Trophoblast cell (in vitro differentiated cells and primary cell): ENCODE results near the gene TSSK6.

Experiments used
- DNase-seq, 2 donors: peaks; one replicate each; pipeline ENCODE4 v3.0.0-alpha.2; 2016
- H2AFZ ChIP-seq: 2 replicates; pipeline ENCODE4 v1.6.1; 2013; ENCODE audit warnings: low read length, moderate library complexity, mild to moderate bottlenecking; ENCODE audit not compliant: insufficient read depth, poor library complexity
- H2AK5ac ChIP-seq: 2 replicates; pipeline ENCODE4 v1.6.1; 2013; ENCODE audit warnings: mild to moderate bottlenecking, low read length
- H2BK120ac ChIP-seq: 2 replicates; pipeline ENCODE4 v1.6.1; 2013; ENCODE audit warnings: low read length, mild to moderate bottlenecking, moderate library complexity; ENCODE audit not compliant: insufficient read depth, poor library complexity
- H2BK12ac ChIP-seq: 2 replicates; pipeline ENCODE4 v1.6.1; 2013; ENCODE audit warnings: mild to moderate bottlenecking, low read length, moderate library complexity
- H2BK5ac ChIP-seq: 2 replicates; pipeline ENCODE4 v1.6.1; 2013; ENCODE audit warnings: low read length, low read depth, moderate library complexity, mild to moderate bottlenecking; ENCODE audit not compliant: poor library complexity
- H3K14ac ChIP-seq: 2 replicates; pipeline ENCODE4 v1.6.1; 2013; ENCODE audit warnings: mild to moderate bottlenecking, low read length
- H3K18ac ChIP-seq: 2 replicates; pipeline ENCODE4 v1.6.1; 2013; ENCODE audit warnings: mild to moderate bottlenecking, low read length
- H3K23ac ChIP-seq: 2 replicates; pipeline ENCODE4 v1.6.1; 2013; ENCODE audit warnings: low read length
- H3K27ac ChIP-seq: 2 replicates; pipeline ENCODE4 v1.5.1; 2013; ENCODE audit warnings: low read depth, mild to moderate bottlenecking, inconsistent platforms, low read length, moderate library complexity
- H3K27me3 ChIP-seq: 2 replicates; pipeline ENCODE4 v1.6.1; 2013; ENCODE audit warnings: inconsistent platforms, mild to moderate bottlenecking, low read length, moderate library complexity; ENCODE audit not compliant: insufficient read depth
- H3K36me3 ChIP-seq, 2 experiments: 1 replicate in 1 of 2; 2 replicates in 1 of 2; pipeline ENCODE4 v1.6.1; 2013; ENCODE audit warnings: low read length in 2 of 2, mild to moderate bottlenecking in 2 of 2, moderate library complexity in 1 of 2; ENCODE audit not compliant: insufficient read depth in 2 of 2, control insufficient read depth in 1 of 2
- H3K4ac ChIP-seq: 2 replicates; pipeline ENCODE4 v1.6.1; 2013; ENCODE audit warnings: low read depth, mild to moderate bottlenecking, low read length, moderate library complexity
- H3K4me1 ChIP-seq, 2 experiments: 1 replicate in 1 of 2; 2 replicates in 1 of 2; pipeline ENCODE4 v1.6.1; 2013; ENCODE audit warnings: low read length in 2 of 2, mild to moderate bottlenecking in 2 of 2, moderate library complexity in 1 of 2; ENCODE audit not compliant: insufficient read depth in 2 of 2, control insufficient read depth in 1 of 2
- H3K4me2 ChIP-seq: 2 replicates; pipeline ENCODE4 v1.6.1; 2013; ENCODE audit warnings: inconsistent platforms, mild to moderate bottlenecking, low read length, moderate library complexity
- H3K4me3 ChIP-seq: 2 replicates; pipeline ENCODE4 v1.5.1; 2013; ENCODE audit warnings: mild to moderate bottlenecking, low read depth, low read length, inconsistent platforms
- H3K79me1 ChIP-seq: one replicate; pipeline ENCODE4 v1.6.1; 2013; ENCODE audit warnings: low read length
- H3K79me2 ChIP-seq: 2 replicates; pipeline ENCODE4 v1.6.1; 2013; ENCODE audit warnings: low read length, mild to moderate bottlenecking; ENCODE audit not compliant: control insufficient read depth, insufficient read depth, poor library complexity
- H3K9ac ChIP-seq: 2 replicates; pipeline ENCODE4 v1.6.1; 2013; ENCODE audit warnings: mild to moderate bottlenecking, low read length
- H3K9me3 ChIP-seq: 2 replicates; pipeline ENCODE4 v1.6.1; 2013; ENCODE audit warnings: low read depth, mild to moderate bottlenecking, control low read depth, inconsistent platforms, low read length; ENCODE audit not compliant: insufficient read depth
- H4K12ac ChIP-seq: 2 replicates; pipeline ENCODE4 v1.6.1; 2013; ENCODE audit warnings: low read depth, mild to moderate bottlenecking, low read length, moderate library complexity
- H4K8ac ChIP-seq: 2 replicates; pipeline ENCODE4 v1.6.1; 2013; ENCODE audit warnings: low read depth, mild to moderate bottlenecking, low read length, moderate library complexity
- H4K91ac ChIP-seq: one replicate; pipeline ENCODE4 v1.6.1; 2013; ENCODE audit warnings: low read depth, mild to moderate bottlenecking, low read length, moderate library complexity
- WGBS: extraction: QIAGEN DNeasy Blood & Tissue Kit; methylation state at CpG from one replicate; pipeline ENCODE4 v1.1.7; 2013; ENCODE audit warnings: missing lambda C conversion rate; ENCODE audit not compliant: insufficient read length, insufficient coverage; ENCODE audit errors: extremely low coverage; 5-methylcytosine and 5-hydroxymethylcytosine counted together

Gene TSSK6

DNA sequence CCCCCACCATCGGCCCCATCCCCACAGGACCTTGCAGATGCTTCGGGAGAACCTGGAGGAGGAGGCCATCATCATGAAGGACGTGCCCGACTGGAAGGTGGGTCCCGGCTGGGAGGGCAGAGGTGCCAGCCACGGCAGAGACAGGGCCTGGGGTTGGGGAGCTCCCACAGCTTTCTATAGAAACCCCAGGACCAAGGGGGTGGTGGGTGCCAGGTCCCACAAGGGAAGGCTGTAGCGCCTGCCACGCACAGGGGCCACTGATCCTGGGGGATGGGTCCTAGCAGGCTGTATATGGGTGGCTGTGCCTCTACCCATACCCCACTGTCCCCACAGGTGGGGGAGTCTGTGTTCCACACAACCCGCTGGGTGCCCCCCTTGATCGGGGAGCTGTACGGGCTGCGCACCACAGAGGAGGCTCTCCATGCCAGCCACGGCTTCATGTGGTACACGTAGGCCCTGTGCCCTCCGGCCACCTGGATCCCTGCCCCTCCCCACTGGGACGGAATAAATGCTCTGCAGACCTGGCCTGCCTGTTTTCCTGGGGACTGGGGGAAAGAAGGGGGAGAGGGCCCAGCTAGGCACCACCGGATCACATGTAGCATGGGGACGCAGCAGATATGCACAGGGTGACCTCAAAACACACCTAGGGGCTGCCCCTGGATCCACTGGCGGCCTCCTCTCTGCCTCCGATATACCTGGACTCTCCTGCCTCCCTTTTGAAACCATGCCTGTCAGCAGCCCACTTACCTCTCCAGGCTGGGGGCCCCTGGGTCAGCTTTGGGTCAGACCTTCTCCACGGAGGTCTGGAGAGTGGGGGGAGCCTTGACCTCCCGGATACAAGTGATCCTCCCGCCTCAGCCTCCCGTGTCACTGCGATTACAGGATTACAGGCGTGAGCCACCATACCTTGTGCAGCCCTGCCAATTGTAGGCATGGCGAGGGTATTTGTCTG is 12.6 kb upstream of the TSSK6 start:
- Histone ChIP-seq H3K23ac (no peak overlapping the region), H2BK12ac (no peak overlapping the region), H4K12ac (no peak overlapping the region), H3K4me3 (no peak overlapping the region), H2AFZ (no peak overlapping the region), H3K18ac (no peak overlapping the region), H3K9ac (no peak overlapping the region), H4K8ac (no peak overlapping the region), H3K27me3 (no peaks in the 10 kb centered on the region), H3K4me2 (no peak overlapping the region), H3K4ac (no peak overlapping the region), H2BK5ac (no peak overlapping the region), H3K4me1 (peaks cover 0 to 5% of the 10 kb centered on the region in 2 experiments), H4K91ac (no peak overlapping the region), H3K14ac (no peak overlapping the region), H2BK120ac (no peak overlapping the region), H2AK5ac (no peak overlapping the region), H3K79me2 (no peaks in the 10 kb centered on the region), H3K79me1 (no peaks in the 10 kb centered on the region), H3K36me3 (peaks cover 48 to 59% of the 10 kb centered on the region in 2 experiments), H3K27ac (no peak overlapping the region), H3K9me3 (peaks cover 6% of the 10 kb centered on the region)
- no peak for DNase-seq
- WGBS = no CpG with 5 or more reads among the region's 27 CpGs

DNA sequence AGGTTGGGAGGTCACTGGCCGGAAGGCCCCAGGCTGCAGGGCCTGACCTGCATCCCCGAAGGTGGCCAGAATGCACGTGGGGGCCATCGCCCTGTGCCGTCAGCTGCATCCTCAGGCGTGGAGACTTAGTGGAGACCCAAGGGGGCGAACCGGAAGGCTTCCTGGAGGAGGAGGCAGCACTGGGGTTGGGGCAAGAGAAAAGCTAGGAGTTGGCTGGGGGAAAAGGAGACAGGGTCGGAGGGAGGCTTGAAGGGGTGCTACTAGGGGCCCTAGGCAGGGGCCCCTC is 12.0 kb upstream of the TSSK6 start:
- Histone ChIP-seq H3K4me3 (no peak overlapping the region), H3K4me2 (no peak overlapping the region), H3K79me1 (no peaks in the 10 kb centered on the region), H4K8ac (no peak overlapping the region), H3K27ac (no peak overlapping the region), H3K18ac (no peak overlapping the region), H2BK12ac (no peak overlapping the region), H3K9me3 (peaks cover 6% of the 10 kb centered on the region), H3K23ac (no peak overlapping the region), H3K79me2 (no peaks in the 10 kb centered on the region), H2BK5ac (no peak overlapping the region), H3K4ac (no peak overlapping the region), H2AFZ (no peak overlapping the region), H3K36me3 (peaks cover 48 to 59% of the 10 kb centered on the region in 2 experiments), H3K27me3 (no peaks in the 10 kb centered on the region), H4K91ac (no peak overlapping the region), H3K4me1 (peaks cover 0 to 3% of the 10 kb centered on the region in 2 experiments), H3K9ac (no peak overlapping the region), H2AK5ac (no peak overlapping the region), H4K12ac (no peak overlapping the region), H2BK120ac (no peak overlapping the region), H3K14ac (no peak overlapping the region)
- DNase-seq = no peak
- WGBS = no CpG with 5 or more reads among the region's 9 CpGs

DNA sequence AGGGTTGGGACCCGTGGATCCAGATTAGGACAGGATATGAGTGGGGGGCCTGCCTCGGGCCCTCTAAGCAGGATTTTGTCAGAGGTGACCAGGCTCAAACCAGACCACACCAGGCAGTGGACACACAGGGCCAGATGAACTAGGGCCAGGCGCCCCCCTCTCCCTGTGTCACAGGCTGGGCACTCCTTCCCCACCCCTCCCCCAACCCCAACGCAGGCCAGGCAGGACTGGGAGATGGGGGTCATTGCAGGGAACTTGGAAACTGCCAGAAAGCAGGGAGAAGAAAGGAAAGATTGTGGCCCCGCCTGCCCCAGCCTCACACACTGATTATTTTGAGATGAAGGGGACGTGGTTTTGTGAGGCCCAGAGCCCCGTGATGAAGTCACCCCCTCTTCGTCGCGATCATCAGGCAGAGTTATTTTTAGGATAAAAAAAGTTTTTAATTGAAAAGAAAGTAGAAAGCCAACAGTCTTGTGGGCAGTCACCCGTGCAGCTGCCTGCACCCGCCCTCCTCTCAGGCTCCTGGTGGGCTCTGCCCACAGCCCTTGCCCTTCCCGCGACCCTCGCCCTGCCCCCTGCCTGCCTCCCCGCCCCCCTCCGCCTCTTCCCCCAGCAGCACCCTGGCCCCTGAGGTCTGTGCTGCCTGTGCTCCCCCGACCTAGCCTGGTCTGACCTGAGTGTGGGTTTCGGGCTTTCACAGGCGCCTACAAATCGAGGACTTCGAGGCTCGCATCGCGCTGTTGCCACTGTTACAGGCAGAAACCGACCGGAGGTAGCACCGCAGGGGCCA is 11.4 kb upstream of the TSSK6 start:
- Histone ChIP-seq H3K27ac (no peak overlapping the region), H3K9ac (no peak overlapping the region), H4K8ac (no peak overlapping the region), H2BK12ac (no peak overlapping the region), H3K79me2 (no peaks in the 10 kb centered on the region), H2BK120ac (no peak overlapping the region), H4K12ac (no peak overlapping the region), H2BK5ac (no peak overlapping the region), H3K4ac (no peak overlapping the region), H3K14ac (no peak overlapping the region), H3K4me3 (no peak overlapping the region), H2AK5ac (no peak overlapping the region), H2AFZ (no peak overlapping the region), H3K27me3 (no peaks in the 10 kb centered on the region), H3K18ac (no peak overlapping the region), H3K4me1 (peaks cover 0 to 2% of the 10 kb centered on the region in 2 experiments), H3K4me2 (no peak overlapping the region), H3K36me3 (peaks cover 48 to 59% of the 10 kb centered on the region in 2 experiments), H4K91ac (no peak overlapping the region), H3K79me1 (no peaks in the 10 kb centered on the region), H3K23ac (no peak overlapping the region), H3K9me3 (peaks cover 6% of the 10 kb centered on the region)
- no peak for DNase-seq
- no CpG with 5 or more reads among the region's 28 CpGs for WGBS

DNA sequence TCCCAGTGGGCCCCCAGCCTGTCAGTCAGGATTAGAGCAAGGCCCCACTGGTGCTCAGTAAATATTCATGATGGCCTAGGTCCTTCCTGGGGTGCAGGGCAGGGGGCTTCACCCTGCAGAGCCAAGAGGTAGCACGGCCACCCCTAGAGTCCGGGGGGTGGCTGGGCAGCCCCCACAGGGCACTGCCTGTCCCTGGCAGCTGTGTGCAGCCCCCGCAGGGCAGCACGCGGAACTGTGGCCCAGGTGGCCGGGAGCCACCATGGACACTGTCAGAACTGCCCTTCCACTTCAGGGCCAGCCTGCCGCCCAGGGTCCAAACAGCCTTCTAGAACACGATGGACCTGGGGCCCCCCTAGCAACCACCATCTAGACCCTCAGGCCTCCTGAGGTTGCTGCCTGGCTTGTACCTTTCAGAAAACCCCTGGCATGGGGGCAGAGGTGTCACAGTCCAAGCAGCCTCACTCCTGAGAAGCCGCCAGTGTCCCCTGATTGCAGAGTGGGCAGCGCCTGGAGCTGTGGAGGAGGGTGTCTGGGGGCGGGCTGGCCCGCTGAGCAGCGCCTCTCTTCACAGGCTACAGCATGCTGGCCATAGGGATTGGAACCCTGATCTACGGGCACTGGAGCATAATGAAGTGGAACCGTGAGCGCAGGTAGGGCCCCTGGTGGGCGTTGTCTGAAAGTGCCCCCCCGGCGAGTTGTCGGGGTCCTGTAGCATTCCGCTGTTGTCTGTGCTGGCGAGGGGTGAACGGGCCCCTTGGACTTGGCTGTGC is 10.4 kb upstream of the TSSK6 start:
- no peak overlapping the region for H3K23ac ChIP-seq
- H3K18ac ChIP-seq = no peak overlapping the region
- H3K9ac ChIP-seq = no peak overlapping the region
- no CpG with 5 or more reads among the region's 23 CpGs for WGBS
- H3K79me2 ChIP-seq = no peaks in the 10 kb centered on the region
- H3K4ac ChIP-seq = no peak overlapping the region
- no peak overlapping the region for H2BK5ac ChIP-seq
- no peak overlapping the region for H3K27ac ChIP-seq
- no peak overlapping the region for H4K12ac ChIP-seq
- H3K4me3 ChIP-seq = no peak overlapping the region
- peaks cover 4% of the 10 kb centered on the region for H3K9me3 ChIP-seq
- no peaks in the 10 kb centered on the region for H3K27me3 ChIP-seq
- no peak overlapping the region for H2AK5ac ChIP-seq
- DNase-seq = no peak
- no peak overlapping the region for H2BK120ac ChIP-seq
- H4K8ac ChIP-seq = no peak overlapping the region
- no peak overlapping the region for H4K91ac ChIP-seq
- H3K14ac ChIP-seq = no peak overlapping the region
- peaks cover 46 to 57% of the 10 kb centered on the region in 2 experiments for H3K36me3 ChIP-seq
- no peak overlapping the region for H2AFZ ChIP-seq
- H3K4me1 ChIP-seq = peaks cover 0 to 2% of the 10 kb centered on the region in 2 experiments
- no peaks in the 10 kb centered on the region for H3K79me1 ChIP-seq
- no peak overlapping the region for H3K4me2 ChIP-seq
- H2BK12ac ChIP-seq = no peak overlapping the region
